Activated CD4-positive, alpha-beta T cell treated with anti-CD3 and anti-CD28 coated beads, Interleukin-2, amount 50 U/mL, for 24 hours (primary cell): ENCODE data around the gene LAMB4.

Experiments
- DNase-seq, 2 donors: peaks; one replicate each; pipeline ENCODE4 v3.0.0-alpha.2; 2020; ENCODE audit warnings: low read depth in 1 of 2, low spot score in 1 of 2

LAMB4 gene

GRCh38 chr7:108143658-108144420 is 13.7 kb upstream of the LAMB4 start:
- DNase-seq: no peak

GRCh38 chr7:108142675-108143259 is 12.6 kb upstream of the LAMB4 start:
- no peak for DNase-seq

DNA sequence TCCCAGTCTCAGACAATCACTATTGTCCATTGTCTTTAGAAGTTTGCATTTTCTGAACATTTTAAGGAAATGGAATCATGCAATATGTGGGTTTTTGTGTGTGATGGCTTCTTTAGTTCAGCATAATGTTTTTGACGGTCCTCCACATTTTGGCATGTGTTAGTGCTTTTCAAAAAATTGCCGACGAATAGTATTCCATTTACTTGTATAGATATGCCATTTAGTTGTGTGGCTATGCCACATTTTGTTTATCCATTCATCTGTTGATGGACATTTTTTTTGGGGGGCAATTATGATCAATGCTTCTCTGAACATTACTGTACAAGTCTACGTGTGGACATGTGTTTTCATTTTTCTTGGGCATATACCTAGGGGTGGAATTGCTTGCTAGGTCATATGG is 12.0 kb upstream of the LAMB4 start:
- no peak for DNase-seq

DNA sequence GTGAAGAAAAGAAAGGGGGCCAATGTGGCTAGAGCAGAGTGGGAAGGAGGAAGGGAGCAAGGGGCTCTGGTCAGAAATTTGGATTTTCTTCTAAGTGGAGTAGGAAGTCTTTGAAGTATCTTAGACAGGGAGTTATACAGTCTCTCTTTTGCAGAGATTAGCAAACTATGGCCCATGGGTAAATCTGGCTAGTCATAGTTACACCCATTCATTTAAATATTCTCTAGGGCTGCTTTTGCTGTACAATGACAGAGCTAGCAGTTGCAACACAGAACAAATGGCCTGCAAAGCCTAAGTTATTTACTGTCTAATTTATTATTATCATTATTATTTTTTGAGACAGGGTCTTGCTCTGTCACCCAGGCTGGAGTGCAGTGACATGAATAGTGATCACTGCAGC is 10.5 kb upstream of the LAMB4 start:
- no peak for DNase-seq

DNA sequence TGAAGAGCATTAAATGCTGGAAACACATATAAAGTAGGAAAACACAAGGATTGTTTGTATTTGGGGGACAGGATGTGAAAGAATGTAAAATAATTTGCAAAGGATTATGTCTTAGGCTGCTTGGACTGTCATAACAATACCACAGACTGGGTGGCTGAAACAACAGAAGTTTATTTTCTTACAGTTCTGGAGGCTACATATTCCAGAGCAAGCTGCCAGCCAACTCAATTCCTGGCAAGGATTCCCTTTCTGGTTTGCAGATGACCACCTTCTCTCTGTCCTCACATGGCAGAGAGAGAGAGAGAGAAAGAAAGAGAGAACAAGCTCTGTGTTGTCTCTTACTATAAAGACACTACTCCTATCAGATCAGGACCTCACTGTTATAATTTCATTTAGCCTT is 8.8 kb upstream of the LAMB4 start:
- no peak for DNase-seq

DNA sequence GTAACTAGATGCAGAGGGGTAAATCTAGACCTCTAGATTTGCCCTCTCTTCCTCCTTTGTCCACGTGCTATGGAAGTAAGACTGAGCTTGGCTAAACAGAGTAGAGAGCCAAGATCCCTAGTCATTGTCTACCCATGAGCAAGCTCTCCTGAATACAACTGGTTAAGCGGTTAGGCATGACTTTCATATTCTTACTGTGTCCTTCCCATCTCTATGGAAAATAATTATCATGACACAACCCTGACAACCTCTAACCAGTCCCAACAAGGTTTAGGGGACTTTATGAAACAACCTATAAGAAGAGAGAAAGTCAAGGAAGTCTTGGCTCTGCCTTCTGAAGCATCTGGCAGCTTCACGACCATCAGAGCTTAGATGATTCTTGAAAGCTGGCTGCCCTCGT is 7.8 kb upstream of the LAMB4 start:
- no peak for DNase-seq

DNA sequence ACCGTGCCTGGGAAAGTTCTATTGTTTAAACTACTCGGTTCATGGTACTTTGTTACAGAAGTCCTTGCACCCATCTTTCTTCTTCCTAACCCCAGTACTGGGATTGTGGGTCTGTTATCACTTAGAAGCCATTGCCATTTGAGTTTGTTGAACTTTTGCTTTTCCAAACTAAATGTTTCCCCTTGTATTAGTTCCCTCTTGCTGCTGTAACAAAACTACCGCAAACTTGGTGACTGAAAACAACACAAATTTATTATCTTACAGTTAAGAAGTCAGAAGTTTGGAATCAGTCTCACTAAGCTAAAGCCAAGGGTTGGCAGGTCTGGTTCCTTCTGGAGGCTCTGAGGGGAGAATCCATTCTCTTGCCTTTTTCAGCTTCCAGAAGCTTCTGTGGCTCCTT is 6.9 kb upstream of the LAMB4 start:
- DNase-seq: no peak

GRCh38 chr7:108136191-108136688 is 6.1 kb upstream of the LAMB4 start:
- no peak for DNase-seq

- DNase-seq: peak in 1 of 2 donors; percentile 7
These were observed 5.5 kb upstream of the LAMB4 start for GRCh38 chr7:108135446-108136190.

DNA sequence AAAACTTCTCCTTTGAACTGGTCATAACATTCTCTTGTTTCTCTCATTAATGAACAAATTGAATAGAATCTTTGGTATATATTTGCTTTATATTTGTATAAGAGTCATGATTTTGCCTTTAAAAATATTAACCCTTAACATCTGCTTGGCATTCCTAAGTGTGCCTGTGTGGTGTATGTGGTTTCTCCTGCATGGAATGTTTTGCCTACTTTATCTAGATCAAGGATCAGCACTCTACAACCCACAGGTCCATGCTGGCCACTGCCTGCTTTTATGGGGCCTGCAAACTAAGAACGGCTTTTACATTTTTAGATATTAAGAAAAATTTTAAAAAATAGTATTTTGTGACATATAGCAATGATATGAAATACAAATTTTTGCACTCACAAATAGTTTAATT is 4.3 kb upstream of the LAMB4 start:
- DNase-seq: no peak

DNA sequence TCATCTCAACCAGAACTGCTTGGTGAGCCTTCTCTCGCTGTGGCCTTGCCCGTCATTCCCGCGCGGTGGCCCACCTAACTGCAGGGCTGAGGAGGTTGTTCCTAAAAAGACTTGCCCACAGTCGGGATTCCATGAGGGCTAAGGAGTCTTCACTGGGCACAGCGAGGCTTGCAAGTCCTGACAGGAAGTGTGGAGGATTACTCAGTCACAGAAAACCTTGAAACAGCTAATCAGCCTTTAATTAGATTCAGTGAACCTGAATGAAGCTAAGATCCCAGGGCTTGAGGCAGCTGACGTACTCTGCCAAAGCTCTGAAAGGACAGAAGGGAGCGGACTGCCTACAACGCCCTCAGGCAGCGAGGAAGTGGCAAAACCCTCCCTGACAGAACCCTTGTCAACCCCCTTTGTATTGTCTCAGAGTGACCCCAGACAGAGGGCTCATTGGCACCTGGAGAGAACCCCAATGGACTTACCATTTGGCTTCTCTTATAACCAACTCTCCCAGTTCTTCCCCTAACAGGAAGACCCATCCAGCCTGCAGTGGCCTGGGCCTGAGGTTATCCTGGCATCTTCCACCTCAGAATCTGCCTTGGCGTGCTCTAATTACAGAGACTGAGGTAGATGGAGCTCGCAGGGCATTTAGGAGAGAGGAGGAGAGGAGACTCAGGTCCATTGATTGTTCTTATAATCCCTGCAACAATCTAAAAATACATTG is 2.5 kb upstream of the LAMB4 start:
- no peak for DNase-seq

- DNase-seq: no peak
These were observed 869 bp downstream of the LAMB4 start for GRCh38 chr7:108129018-108129965.

DNA sequence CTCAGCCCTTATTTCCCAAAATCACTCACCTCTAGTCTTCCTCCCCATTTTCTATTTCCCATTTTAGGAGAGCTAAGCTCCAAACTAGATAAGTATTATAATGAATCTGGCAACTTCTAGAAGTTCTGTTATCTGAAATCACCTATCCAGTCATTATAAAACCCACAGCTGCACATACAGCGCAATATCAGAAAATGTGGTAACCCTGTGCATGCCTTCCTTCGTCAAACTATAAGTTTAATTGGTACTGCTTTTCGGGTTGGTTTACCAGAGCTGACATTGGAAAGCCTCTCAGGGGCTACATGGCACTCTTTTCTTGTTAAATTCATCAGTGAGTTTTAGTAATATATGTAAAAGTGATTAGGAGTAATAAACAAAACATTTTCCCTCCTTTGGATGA is 1.6 kb downstream of the LAMB4 start:
- no peak for DNase-seq

DNA sequence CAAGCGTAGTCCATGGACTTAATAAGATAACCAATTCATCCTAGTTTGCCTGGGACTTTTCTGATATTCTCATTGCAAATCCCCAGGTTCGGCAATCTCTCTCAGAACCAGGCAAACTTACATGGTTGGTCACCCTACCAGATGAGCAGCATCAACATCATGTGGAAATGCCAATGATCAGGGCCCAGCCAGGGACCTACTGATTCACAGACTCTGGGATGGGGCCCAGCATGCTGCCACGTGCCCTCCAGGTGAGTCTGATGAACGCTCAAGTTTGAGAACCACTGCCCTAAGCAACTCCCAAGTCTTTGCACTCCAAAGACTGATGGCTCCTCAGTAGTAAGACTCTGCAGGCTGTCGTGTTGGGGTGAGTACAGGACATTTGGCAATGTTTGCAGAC is 2.7 kb downstream of the LAMB4 start:
- DNase-seq: no peak

DNA sequence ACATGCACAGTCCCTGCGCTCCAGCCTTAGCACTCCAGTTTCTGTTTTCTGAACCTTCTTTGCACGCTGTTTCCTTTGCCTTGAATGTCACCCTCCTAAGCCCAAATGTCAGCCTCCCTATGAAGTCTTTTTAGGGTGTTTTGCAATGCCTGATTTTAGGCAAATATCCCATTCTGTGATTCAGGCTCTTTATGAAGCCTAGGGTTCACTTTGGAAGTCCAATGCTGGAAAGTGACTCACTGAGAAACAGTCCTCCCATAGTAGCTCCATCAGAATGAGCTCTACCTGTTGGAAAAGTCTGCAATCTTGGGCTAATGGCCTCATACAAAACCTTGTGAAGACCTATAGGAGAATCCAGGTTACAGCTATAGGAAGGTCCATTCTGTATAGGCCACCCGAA is 5.3 kb downstream of the LAMB4 start:
- DNase-seq: no peak

GRCh38 chr7:108122181-108122580 is 8.0 kb downstream of the LAMB4 start:
- DNase-seq: no peak

DNA sequence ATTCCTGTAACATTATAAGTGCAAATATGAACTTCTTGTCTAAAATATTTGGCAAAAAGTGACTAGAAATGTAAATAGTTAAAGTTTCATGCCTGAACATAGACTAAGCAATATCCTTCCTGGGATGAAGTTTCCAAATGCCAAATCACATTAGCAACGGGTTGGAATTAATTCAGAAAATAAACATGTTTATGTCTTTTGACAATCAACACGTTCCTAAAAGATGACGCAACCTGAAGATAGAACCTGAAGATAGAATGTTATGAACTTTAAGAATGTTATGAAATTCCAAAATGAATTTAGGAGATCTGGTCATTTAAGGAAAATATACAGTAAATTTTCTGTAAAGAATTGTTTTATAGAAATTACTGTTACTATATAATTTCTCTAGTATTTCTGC is 9.2 kb downstream of the LAMB4 start:
- DNase-seq: no peak

DNA sequence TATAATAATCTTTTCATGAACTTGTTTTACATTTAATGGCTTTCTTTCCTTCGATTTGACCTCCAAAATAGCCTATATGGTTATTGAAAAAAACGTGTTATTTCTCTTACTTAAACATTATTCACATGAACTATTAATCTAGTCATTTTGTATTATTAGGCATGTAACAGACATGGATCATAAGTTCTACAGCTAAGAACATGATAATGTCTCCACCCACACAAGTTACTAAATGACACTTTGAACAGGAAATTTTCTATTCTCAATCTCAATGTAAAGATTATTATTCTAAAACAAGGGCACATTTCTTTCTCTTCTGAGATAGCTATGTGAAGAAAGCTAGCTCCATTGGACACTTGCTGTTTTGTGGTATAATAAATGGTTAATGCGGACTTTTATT is 10.0 kb downstream of the LAMB4 start:
- no peak for DNase-seq

GRCh38 chr7:108118959-108119358 is 11.2 kb downstream of the LAMB4 start:
- DNase-seq: no peak

GRCh38 chr7:108114117-108114841 is 15.9 kb downstream of the LAMB4 start:
- DNase-seq: no peak
